Measurements from ENCODE around the gene P2RY2. TPM values are rescaled to one million over a fixed set of nuclear protein-coding genes. Genes with fewer than 3 reads are reported as not detected.

The P2RY2 gene
- total RNA-seq (2022; extraction: Qiagen RNA extraction; ENCODE audit: low read depth), result 8.9 to 12.6 TPM (median 10.4 TPM) in 5 replicates

DNA sequence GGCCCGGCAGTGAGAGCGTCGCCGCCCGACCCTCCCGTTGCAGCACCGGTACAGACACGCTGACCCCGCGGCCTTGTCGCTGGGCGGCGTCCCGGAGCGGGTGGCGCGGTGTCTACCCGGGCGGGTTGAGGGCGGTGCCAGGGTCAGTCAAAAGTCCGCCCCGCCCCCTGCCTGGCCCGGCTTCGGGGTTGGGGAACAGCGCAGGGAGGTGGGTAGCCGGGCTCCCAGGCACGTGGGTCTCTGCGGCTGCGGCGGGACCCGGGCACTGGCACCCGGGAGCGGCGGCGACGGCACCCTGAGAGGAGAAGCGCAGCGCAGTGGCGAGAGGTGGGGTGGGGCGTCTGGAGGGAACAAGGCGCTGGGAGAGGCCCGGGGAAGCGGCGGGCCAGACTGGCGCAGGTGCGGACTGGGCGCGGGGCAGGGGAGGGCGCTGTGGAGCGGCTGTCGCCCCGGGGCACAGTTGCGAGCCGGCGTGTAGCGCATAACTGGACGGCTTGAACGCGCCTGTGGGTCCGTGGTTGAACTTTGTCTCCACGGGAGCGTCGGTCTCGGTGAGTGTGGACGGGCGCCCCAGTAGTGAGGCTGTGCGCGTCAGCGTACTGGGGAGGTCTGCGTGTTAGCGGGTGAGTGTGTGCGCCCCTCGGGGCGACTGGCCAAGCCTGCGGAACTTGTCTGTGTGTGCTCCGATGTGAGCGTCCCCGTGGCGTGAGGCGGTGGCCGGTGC lies at the start of gene P2RY2:
Gene P2RY2 (plus strand): TSS at position 176 of the 724 bp plus-strand sequence. CDS start 15,879 bp downstream, outside the sequence.

DNA sequence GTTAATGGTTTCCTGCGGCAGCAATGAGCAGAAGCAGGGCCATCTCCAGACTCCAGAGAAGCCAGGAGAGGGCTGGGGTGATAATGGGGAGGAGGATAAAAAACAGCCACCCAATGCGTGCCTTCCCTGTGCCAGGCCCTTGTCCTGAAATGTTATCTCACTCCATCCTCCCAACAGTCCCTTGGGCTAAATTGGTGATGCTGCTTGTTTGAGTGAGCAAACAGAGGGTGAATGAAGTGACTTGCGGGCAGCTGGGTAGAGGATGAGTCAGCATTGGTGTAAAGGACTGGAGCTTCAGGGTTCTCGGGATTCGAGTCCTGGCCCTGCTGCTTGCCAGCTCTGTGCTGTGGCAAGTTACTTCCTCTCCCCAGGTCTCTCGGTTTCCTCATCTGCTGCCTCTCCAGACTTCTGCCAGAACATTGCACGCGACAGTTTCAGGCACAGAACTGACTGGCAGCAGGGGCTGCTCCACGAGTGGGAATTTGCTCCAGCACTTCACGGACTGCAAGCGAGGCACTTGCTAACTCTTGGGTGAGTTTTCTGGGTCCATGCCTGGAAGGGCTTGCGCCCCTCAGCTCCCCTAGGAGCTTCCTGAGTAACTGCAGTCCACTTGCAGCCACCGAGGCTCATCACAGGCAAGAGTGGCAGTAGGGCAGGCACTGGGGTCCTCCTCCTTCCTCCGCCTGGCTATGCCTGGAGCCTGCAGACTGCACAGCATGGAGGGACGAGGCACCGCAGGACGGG lies 54.0 kb downstream of the P2RY2 start, which contains the start of gene P2RY6:
Gene P2RY6 (plus strand): TSS at position 403 of the 744 bp plus-strand sequence. CDS start 24,181 bp downstream, outside the sequence.

Other genes starting within 250 kb of the P2RY2 start
- gene FCHSD2, start 76.0 kb upstream of the P2RY2 start, total RNA-seq (2022; extraction: Qiagen RNA extraction; ENCODE audit: low read depth), result 9.2 to 15.4 TPM (median 12.6 TPM) in 5 replicates
- gene P2RY6, start 54.1 kb downstream of the P2RY2 start, total RNA-seq (2022; extraction: Qiagen RNA extraction; ENCODE audit: low read depth), result 9.4 to 18.6 TPM (median 13.2 TPM) in 5 replicates
- gene ARHGEF17, start 90.0 kb downstream of the P2RY2 start, total RNA-seq (2022; extraction: Qiagen RNA extraction; ENCODE audit: low read depth), result 11.0 to 14.3 TPM (median 12.7 TPM) in 5 replicates
- 9.3 to 11.1 TPM (median 10.5 TPM) in 5 replicates for gene RELT, start 158.1 kb downstream of the P2RY2 start, total RNA-seq (2022; extraction: Qiagen RNA extraction; ENCODE audit: low read depth)

Data from A549 treated with DMSO at 1 μM for 4 hours (cell line).